Measurements from ENCODE around the gene OSBPL10. TPM values are rescaled to one million over a fixed set of nuclear protein-coding genes. Genes with fewer than 3 reads are reported as not detected.

Gene OSBPL10
- total and polyA plus RNA-seq, 2 of the 8 experiments (the other 6 are each of a cell fraction or from before 2014, with no cell fraction given): 26.2 to 86.7 TPM

- Histone ChIP-seq H4K8ac (ENCODE audit: extremely low read depth, insufficient read depth, low read length) (no peak overlapping the region), H3K56ac (replicated peaks; ENCODE audit: insufficient read length, low read depth, low read length) (no peak overlapping the region), H3K9me3 (ENCODE audit: insufficient read depth in 2 of 2, low read depth in 1 of 2, low read length in 1 of 2) (peaks cover 22 to 30% of the 10 kb centered on the region in 2 experiments), H3K79me1 (ENCODE audit: low read depth, low read length) (no peaks in the 10 kb centered on the region), H3K36me3 (ENCODE audit: control insufficient read depth in 2 of 4, insufficient read depth in 4 of 4, low read length in 3 of 4) (peaks cover 0 to 15% (median 0%) of the 10 kb centered on the region in 4 experiments; a peak in 3 of 8 replicates), H3K4ac (replicated peaks; ENCODE audit: insufficient read length, low read depth, low read length) (no peak overlapping the region), H3K4me1 (replicated peaks in 1 of 4; ENCODE audit: control insufficient read depth in 3 of 4, insufficient read depth in 4 of 4, low read length in 3 of 4) (no peaks in the 10 kb centered on the region), H2BK12ac (ENCODE audit: low read depth, low read length) (no peak overlapping the region), H3K27ac (ENCODE audit: low read depth, low read length) (no peak overlapping the region), H2BK20ac (ENCODE audit: low read length) (no peak overlapping the region), H3K23me2 (ENCODE audit: low read depth, low read length) (no peaks in the 10 kb centered on the region), H3K4me2 (ENCODE audit: insufficient read depth in 1 of 2, low read depth in 2 of 2, low read length in 2 of 2) (no peak overlapping the region), H4K20me1 (replicated peaks in 1 of 2; ENCODE audit: control insufficient read depth in 1 of 2, insufficient read depth in 2 of 2, low read length in 2 of 2) (no peaks in the 10 kb centered on the region), H3K23ac (ENCODE audit: insufficient read length) (no peak overlapping the region), H3K18ac (ENCODE audit: extremely low read depth, low read length) (no peak overlapping the region), H3K4me3 (ENCODE audit: extremely low read depth in 1 of 4, insufficient read depth in 2 of 4, low read depth in 3 of 4, low read length in 4 of 4) (no peak overlapping the region), H2BK15ac (ENCODE audit: low read length) (no peak overlapping the region), H2BK120ac (replicated peaks; ENCODE audit: low read depth, low read length) (no peak overlapping the region), H4K91ac (replicated peaks; ENCODE audit: insufficient read length, low read length) (no peak overlapping the region), H2AK5ac (ENCODE audit: low read depth, low read length) (no peak overlapping the region), H3K9ac (replicated peaks in 1 of 4; ENCODE audit: extremely low read depth in 1 of 4, low read depth in 3 of 4, low read length in 3 of 4) (no peak overlapping the region), H3K79me2 (ENCODE audit: control insufficient read depth in 1 of 2, insufficient read depth in 2 of 2, low read length in 2 of 2) (no peaks in the 10 kb centered on the region), H4K5ac (ENCODE audit: insufficient read length, low read depth, low read length) (no peak overlapping the region), H2BK5ac (ENCODE audit: low read depth, low read length) (no peak overlapping the region), H3K14ac (ENCODE audit: insufficient read length) (no peak overlapping the region), H3K27me3 (replicated peaks in 1 of 4; ENCODE audit: control insufficient read depth in 3 of 4, extremely low read depth in 1 of 4, insufficient read depth in 3 of 4, low read length in 3 of 4) (no peaks in the 10 kb centered on the region), H2AFZ (ENCODE audit: low read length) (no peak overlapping the region)
- 100% methylated on average over 1 of the region's 1 CpG; no CpG with 5 or more reads in 1 of the 2 experiments for WGBS, 2 experiments (ENCODE audit: extremely low coverage in 1 of 2, insufficient coverage in 1 of 2, insufficient read length in 1 of 2, insufficient replicate concordance in 2 of 2, low coverage in 1 of 2, low lambda C conversion rate in 2 of 2, missing lambda C conversion rate in 1 of 2)
- DNase-seq (ENCODE audit: low read depth in 1 of 2, low spot score in 2 of 2): no peak
- ChIA-PET POLR2A (ENCODE audit: partially characterized antibody) (no interaction called here), CTCF (ENCODE audit: partially characterized antibody) (interaction anchor here (0.8 kb wide), 1 partner anchor 14 kb away, joined by 3 read pairs; no protein-coding TSS in a partner anchor)
- no peak for TF ChIP-seq E2F6 (IDR thresholded peaks at IDR 0.05)
- no peak for FAIRE-seq
Measured at GRCh38 chr3:31653464-31653863, 327.6 kb downstream of the OSBPL10 start.
